ENCODE data around the gene GRIA4.

GRIA4 gene

DNA sequence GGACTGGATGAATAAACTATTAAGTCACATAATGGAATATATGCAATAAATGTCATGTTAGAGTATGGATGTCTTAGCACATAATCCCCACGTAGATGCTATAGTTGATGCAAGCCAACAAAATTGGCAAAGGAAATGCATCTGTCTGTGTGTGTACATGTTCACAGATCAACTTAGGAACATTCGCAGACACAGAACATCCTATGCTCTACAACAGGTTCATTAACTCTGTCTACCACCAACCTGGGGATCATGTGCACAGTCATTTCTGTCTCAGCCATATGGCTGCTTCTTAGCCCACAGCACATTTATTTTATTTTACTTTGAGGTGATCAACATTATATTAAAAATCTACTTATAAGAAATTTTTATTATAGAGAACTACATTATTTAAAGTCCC, 407.2 kb downstream of the GRIA4 start:
- no peak for DNase-seq

GRCh38 chr11:106021181-106021966, 411.5 kb downstream of the GRIA4 start:
- no peak for DNase-seq

GRCh38 chr11:106021967-106022794, 412.3 kb downstream of the GRIA4 start, which contains the start of gene MSANTD4:
Gene MSANTD4, minus strand, starts transcription at chr11:106022240. Its CDS starts 11,323 bp downstream, at chr11:106010917.
- DNase-seq: peak; percentile 100

GRCh38 chr11:106022795-106023275, 413.0 kb downstream of the GRIA4 start:
- DNase-seq: no peak

DNA sequence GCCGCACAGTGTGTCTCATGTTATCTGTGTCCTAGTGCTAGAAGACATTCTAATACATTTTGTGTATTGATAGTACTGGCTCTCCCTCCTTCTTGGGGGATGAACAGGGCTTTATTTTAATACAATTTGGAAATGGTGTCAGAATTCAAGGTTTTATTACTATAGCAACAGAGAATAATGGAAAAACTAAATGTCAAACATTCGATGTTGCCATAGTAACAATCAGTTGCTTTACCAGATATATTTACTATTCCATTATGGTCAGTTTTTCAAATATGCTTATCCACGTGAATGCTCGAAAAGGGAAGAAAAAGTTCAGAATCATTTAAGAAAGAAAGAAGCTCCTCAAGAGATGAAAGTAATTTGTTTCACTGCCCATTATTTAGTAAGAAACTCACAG, 420.7 kb downstream of the GRIA4 start:
- no peak for DNase-seq

GRCh38 chr11:106031202-106031810, 421.4 kb downstream of the GRIA4 start:
- DNase-seq: no peak

Measured in DMS79 (cell line).